Fibroblast of villous mesenchyme (primary cell): Measurements from ENCODE around the gene PTPRM. TPM values are rescaled to one million over a fixed set of nuclear protein-coding genes. Genes with fewer than 3 reads are reported as not detected.

Experiments used
- DNase-seq: peaks from one replicate; pipeline ENCODE4 v3.0.0-alpha.2; 2010; ENCODE audit warnings: low read depth
- H3K4me3 ChIP-seq: 2 replicates; pipeline ENCODE4 v1.5.1; 2011; ENCODE audit warnings: low read depth, mild to moderate bottlenecking, low read length
- CTCF ChIP-seq: IDR thresholded peaks from 2 replicates; pipeline ENCODE4 v1.5.1; 2012; ENCODE audit warnings: low read depth, mild to moderate bottlenecking, low read length; ENCODE audit not compliant: insufficient read depth
- total RNA-seq: library from RNA; depleted of rRNA; stranded (reverse); fragments of >200 nt; gene quantifications from 2 replicates; pipeline ENCODE4 v1.2.3, GENCODE V29; 2012

Gene PTPRM
- total RNA-seq, 1 donor, result 56.1 TPM

GRCh38 chr18:7926526-7926925 lies 359.4 kb downstream of the PTPRM start:
- no peak for DNase-seq
- no peak overlapping the region for H3K4me3 ChIP-seq
- peak; percentile 14 for TF ChIP-seq CTCF

GRCh38 chr18:7927119-7927518 lies 360.0 kb downstream of the PTPRM start:
- no peak for DNase-seq
- no peak for TF ChIP-seq CTCF
- H3K4me3 ChIP-seq, result no peak overlapping the region

GRCh38 chr18:7931763-7932162 lies 364.6 kb downstream of the PTPRM start:
- H3K4me3 ChIP-seq, result no peak overlapping the region
- no peak for TF ChIP-seq CTCF

GRCh38 chr18:7937268-7937667 lies 370.2 kb downstream of the PTPRM start:
- no peak for TF ChIP-seq CTCF
- no peak for DNase-seq
- no peak overlapping the region for H3K4me3 ChIP-seq

More at GRCh38 chr18:7931763-7932162, 364.6 kb downstream of the PTPRM start:
- DNase-seq, result no peak

- H3K4me3 ChIP-seq, result no peak overlapping the region
- DNase-seq, result no peak
- no peak for TF ChIP-seq CTCF
Observed at GRCh38 chr18:7939521-7939920, 372.4 kb downstream of the PTPRM start.

GRCh38 chr18:7940379-7940778 lies 373.3 kb downstream of the PTPRM start:
- no peak for DNase-seq
- no peak overlapping the region for H3K4me3 ChIP-seq
- TF ChIP-seq CTCF, result no peak

- no peak for DNase-seq
- no peak overlapping the region for H3K4me3 ChIP-seq
- TF ChIP-seq CTCF, result no peak
Observed at GRCh38 chr18:7940971-7941370, 373.9 kb downstream of the PTPRM start.
